GF-D8 (cell line): ENCODE results near the gene CEP78.
"Not testable (repeated sequence)": the region's sequence is repeated elsewhere in the genome, so short reads cannot be mapped to it uniquely, and the experiment has no call there.

Source experiments
- DNase-seq: peaks from one replicate; lab custom pipeline; 2025; lab: John Stamatoyannopoulos, UW

CEP78 gene

DNA sequence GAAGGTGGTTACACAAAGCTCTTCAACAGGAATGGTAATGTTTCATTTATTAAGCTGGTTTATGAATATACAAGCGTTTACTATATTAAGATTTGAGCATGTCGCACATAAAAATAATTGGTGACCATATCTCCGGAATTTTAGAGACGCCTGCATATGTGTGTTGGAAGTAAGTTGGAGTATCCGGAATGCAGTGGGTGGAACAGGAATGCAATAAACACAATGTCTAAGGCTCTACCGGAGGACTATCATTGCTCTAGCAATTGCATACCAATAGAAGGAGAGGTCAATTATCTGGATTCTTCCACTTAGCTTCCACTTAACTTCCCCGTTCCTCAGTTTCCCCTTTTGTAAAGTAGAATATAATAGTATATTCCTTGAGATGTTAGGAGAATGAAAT, 1.1 kb upstream of the CEP78 start:
- DNase-seq: no peak

DNA sequence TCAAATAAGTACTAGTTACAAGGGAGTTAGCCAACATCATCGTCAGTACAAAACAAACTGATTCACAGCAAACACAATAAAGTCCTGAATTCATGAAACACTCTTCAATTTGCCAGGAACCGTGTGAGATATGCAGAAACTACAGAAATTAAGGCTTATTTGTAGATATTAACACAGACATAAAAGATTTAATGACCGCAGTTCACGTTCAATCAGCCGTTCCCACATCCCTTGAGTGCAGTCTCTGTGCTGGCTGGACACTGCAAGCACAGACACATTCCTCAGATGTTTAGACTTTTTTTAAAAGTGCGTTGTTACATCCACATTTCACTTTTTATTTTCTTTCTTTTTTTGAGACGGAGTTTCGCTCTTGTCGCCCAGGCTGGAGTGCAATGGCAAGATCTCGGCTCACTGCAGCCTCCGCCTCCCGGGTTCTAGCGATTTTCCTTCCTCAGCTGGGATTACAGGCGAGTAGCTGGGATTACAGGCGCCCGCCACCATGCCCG, 566 bp upstream of the CEP78 start:
- DNase-seq: no peak

DNA sequence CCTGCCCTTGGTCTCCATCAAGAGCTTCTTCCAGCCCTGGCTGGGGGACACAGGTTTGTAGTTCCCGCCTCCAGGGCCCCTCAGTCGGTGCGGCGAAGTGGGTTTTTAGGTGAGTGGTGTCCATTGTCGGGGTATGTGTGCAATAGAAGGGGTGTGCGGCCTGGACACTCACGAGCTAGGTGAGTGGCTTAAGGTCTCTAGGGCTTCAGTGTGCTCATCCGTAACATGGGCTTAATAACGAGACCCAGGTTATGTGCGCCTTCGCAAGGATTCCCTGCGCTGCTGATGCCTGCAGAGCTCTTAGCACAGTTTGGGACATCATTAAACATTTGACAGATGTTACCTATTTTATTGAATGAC, 656 bp downstream of the CEP78 start:
- no peak for DNase-seq

DNA sequence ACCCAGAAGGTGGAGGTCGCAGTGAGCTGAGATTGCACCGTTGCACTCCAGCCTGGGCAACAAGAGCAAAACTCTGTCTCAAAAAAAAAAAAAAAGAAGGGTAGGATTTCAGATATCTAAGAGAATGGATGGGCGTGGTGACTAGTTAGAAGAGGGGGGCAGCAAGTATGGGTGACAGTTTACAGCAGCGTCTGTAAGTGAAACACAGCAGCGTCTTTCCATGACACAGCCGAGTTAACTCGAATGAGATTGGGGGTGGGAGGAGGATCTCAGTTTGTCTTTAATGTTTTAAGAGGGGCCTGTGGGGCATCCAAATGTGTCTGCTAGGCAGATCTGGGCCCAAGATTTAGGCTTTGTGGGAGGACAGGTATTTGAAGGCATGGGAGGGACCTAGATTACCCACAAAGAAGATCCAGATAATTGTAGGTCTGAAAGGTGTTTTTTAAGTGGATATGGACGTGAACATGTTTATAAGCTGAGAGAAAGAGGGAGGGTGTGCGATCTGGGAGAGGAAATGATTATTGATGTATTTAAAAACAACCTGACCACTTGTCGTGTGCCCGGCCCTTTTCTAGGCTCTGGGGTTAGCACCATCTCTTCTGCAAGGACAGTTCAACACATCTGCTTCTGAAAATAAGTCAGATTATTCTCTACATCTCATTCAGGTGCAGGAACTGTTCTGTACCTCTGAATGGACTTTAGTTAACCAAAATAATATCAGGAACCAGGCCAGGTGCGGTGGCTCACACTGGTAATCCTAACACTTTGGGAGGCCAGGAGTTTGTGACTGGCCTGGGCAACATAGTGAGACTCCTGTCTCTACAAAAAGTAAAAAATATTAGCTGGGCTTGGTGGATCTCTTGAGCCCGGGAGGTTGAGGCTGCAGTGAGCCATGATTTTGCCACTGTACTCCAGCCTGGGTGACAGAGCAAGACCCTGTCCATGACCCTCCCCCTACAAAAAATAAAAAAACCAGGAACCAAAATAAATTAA, 2.5 kb downstream of the CEP78 start:
- no peak for DNase-seq

DNA sequence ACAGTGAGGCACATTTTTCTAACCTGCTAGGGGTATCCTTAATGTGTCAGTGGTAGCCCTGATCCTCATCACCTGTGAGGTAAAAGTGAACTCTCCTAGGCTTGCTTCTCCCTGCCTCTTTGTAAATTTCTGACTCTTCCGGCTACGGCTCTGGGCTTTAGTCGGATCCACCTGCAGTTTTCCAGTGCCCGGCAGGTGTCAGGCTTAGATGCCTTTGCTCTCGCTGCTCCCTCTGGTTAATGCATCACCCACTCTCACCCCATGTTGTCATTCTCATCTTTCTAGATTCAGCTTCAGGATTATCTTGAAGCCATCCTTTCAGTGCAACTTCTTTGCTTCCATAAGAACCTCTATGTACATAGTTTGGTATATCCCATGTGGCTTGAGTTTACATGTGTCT, 3.6 kb downstream of the CEP78 start:
- no peak for DNase-seq

DNA sequence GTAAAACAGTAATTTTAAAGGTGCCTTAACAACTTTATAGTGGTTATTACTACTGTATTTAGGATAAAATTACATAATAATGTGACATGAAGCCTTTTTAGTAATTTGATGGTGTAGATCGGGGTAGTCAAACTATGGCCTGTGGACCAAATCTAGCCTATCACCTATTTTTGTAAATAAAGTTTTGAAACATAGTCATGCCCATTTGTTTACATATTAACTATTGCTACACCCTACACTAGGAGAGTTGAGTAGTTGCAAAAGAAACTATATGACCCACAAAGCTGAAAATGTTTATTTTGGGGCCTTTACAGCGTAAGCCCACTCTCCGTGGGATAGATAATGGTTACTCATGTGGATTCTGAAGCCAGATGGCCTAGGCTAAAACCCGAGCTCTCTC, 6.2 kb downstream of the CEP78 start:
- DNase-seq: no peak

DNA sequence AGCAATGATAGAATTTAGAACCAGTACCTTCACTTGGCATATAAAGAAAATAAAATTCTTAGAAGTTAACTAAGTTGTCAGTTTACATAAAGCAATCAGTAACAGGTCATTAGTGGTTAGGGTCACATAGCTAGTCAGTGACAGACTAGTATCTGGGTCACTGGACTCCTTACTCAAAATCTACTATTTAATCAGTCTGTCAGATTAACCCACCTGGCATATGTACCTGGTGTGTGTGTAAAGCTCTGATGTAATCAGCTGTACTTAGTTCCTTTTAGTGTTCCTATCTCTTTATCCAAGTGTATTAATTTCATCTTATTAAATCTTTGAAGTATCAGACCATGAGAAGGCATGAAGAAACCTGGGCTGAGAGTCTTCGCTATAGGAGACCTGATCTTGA, 7.3 kb downstream of the CEP78 start:
- no peak for DNase-seq

DNA sequence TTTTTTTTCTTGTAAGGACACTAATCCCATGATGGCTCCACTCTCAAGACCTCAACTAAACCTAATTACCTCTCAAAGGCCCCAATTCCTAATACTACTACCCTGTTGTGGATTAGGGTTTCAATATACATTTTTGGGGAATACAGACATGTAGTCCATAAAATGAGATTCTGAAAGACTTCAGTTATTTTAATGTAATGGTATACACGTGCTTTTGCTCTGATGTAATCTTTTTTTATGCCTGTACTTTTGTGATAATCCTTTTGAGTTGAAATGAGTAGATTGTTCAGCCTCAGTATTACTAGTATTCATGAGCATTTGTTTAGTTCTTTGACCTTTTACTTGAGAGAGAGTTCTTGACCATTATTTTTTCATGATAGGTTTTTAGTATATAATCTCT, 9.5 kb downstream of the CEP78 start:
- no peak for DNase-seq

DNA sequence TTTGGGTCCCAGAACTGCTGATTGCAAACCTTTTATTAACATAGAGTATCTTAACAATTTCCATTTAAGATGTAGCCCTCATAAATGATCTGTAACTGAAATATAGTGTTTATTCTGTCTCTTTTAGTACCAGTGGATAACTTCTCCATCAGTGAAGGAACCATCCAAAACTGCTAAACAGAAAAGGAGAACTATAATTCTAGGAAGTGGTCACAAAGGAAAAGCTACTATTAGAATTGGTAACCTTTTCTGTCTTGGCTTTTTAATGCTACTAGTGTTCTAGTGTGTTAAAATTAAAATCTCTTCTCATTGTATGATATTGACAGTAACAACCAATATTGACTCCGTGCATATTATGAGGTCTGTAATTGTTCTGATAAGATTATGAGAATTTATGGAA, 12.8 kb downstream of the CEP78 start:
- DNase-seq: no peak

DNA sequence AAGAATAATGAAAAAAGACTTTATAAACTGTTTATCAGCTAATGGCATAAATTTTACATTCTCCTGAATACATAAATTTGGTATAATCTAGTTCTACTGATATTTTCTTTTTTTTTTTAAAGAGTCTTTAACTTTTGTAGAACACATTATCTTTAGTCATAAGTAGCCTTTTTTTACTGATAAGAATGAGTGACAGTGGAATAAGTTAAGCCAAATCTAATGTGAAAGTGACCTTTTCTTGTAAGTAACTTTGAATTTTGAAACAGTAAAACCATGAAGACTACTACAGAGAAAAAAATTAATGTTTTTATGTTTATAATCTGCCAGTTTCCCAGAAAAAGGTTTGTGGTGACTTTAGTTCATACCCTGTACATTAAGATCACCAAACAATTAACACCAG, 13.7 kb downstream of the CEP78 start:
- DNase-seq: no peak

DNA sequence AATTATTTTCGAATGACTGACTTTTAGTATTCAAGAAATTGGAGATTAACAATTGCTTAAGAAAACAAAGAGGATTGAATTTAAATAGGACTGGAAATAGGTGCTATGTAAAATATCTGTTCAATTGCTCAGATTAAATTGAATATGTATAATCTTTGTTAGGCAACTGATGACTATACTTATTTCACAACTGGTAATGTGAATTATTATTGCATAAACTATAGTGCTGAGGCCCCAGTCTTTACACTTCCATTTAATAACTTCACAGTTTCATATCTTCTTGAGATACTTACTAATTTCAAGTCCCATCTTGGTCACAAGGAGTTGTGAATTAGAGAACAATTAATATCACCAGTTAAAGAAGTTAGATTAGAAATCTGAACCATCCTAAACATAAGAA, 16.7 kb downstream of the CEP78 start:
- DNase-seq: no peak

DNA sequence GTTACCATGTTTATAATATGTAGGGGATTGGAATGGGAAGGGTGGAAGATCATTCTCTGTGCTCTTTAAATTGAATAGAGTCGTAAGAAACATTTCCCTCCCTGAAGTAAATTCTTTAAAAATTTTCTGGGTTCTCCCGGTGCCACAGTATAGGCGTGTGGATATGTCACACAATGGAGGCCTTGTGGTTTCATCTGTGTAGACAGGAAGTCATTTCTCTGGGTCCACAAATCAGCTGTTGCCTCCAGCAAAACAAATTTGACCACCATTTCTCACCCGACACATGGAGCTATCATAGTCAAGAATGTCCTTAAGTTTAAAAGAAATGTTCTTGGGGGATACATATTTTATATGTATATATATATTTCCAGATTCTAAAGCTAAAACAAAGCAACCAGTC, 17.4 kb downstream of the CEP78 start:
- no peak for DNase-seq

DNA sequence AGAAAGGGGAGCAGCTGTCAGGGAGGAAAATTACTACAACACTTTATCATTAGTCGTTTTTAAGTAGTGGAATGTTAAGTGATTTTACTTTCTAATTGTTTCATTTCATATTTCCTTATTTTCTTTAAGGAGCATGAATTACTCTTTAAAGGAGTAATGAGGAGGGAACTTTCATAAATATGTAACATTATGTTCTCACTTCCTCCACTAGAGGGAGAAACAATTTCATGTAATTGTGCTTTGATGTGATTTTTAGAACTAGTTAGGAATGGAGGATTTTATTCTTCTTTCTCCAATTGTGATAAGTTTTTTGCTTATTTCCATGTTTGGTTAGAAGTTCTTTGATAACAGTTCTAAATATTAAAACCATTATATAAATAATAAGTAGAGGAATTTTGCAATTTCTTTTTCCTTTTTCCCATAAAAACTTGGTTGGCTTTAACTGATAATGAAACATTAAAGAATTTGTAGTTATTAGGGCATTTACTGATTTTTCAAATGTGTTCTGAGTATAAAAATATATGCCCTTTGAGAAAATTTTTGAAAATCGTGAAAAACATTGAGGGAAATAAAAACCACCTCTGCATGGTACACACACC, 25.6 kb downstream of the CEP78 start:
- no peak for DNase-seq

DNA sequence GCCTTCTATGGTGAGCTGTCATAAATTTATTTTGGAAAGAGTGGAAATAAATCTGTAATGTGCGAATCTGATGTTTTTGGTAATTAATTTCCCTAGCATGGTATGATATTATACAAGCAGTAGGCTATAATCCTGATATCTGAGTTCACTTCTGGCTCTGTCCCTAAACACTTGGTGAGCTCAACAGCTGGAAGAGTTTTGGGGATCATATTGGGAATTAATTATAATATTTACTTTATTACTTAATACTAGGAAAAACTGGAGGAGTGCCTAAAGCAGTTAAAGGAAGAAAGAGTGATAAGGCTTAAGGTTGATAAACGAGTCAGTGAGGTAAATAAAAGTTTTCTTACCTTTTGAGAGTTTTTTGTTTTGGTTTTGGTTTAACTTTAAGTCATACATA, 26.8 kb downstream of the CEP78 start:
- DNase-seq: no peak

DNA sequence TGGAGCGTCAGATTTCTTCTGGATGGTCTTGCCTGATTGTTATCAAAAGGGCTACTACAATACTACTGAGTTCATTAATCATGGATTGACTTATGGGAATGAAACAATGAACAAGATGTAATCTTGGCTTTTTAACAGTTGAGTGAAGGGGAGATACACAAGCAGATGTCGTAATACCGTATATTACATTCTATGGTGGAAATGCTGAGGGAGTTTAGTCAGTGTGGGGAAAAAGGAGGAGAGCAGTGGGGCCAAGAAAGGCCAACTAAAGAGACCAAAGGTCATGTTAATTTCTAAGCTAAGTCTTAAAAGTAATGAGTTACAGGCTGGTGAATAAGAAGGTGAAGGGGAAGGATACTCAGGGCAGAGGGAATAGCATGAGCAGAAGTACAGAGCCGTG, 32.0 kb downstream of the CEP78 start:
- no peak for DNase-seq

DNA sequence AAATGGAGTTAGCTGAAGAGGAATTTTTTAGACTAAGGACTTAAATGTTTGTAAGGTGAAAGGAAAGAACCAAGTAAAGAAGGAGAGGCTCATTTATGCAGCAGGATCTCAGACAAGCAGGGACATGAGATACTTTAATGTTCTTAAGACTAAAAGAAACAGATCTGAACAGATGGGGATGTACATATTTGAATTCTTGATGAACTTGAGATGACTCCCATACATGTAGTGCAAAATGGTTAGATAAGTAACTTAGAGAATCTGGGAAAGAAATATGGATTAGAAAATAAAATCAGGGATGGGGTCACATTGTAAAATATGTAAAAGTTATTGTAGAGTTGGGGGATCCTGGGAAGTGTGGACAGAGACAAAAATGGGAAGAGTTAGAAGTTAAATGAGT, 33.9 kb downstream of the CEP78 start:
- no peak for DNase-seq

DNA sequence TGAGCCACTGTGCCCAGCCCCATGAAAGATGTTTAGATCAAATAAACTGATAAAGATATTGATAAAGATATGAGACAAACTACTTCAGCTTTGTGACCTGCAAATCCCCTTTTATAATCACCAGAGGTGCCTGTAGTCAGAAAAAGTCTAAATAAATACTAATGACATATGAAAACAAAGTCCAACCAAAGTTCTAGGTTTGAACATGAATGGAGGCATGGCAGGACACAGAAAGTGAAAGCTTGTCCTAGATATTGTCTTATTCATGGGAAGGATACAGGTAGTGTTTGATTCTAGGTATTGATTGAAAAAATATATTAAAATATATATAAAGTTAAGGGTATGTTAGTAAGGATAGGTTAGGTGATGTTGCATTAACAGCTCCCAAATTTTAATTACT, 36.4 kb downstream of the CEP78 start:
- no peak for DNase-seq

DNA sequence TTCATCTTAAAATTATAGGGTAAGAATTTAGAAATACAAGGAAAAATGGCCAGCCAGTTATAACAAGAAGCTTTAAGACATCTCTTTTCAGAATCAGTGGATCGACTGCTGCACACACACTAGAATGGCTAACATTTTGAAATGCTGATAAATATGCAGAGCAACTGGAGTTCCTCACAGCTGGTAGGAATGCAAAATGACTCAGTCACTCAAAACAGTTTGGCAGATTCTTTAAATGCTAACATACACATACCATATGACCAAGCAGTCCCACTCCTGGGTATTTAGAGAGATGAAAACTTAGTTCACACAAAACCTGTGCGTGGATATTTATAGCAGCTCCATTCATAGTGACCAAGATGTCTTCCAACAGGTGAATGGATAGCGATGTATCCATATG, 37.9 kb downstream of the CEP78 start:
- DNase-seq: no peak

DNA sequence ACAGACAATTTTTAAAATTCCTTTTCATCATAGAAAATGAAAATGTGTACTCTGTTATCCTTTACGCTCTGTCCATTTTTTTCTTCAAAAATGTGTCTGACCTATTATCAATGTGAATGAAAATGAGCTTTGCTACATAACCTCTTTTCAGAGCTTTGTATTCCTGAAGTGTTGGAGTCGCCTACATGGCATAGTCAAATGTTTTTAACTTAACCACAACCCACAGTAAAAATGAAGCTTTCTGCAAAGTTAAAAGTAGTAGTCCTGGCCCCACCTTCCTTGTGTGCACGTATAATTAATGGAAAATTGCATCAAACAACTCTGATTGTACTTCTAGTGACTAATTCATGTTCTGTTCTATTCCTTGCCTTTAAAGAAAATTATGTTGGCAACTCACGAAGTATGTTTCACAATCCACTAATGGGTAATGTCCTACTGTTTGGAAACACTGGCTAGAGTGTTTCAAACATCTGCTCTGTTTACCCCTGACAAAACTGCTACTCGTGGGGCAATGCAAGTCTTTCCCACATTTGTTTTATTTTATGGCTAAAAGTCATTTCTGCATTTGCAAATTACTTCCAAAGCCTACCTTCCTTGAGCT, 42.4 kb downstream of the CEP78 start:
- DNase-seq: peak; percentile 12

DNA sequence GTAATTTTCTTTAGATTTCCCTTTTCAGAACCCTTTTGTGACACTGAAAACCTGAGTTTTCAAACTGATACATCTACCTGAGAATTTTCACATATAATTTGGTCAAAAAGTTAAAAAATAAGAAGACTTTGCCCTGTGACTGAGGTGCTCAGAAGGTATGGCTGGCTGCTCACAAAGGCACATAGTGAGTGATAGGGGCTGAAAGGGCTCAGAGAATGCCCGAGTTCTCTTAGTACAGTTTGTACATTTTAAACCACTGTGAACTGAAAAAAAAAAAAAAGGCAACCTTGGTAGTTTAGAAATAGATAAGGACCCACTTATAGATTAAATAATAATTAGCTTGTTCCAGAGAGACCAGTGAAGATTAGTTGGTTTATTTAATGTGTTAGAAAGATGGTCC, 42.9 kb downstream of the CEP78 start:
- DNase-seq: no peak

DNA sequence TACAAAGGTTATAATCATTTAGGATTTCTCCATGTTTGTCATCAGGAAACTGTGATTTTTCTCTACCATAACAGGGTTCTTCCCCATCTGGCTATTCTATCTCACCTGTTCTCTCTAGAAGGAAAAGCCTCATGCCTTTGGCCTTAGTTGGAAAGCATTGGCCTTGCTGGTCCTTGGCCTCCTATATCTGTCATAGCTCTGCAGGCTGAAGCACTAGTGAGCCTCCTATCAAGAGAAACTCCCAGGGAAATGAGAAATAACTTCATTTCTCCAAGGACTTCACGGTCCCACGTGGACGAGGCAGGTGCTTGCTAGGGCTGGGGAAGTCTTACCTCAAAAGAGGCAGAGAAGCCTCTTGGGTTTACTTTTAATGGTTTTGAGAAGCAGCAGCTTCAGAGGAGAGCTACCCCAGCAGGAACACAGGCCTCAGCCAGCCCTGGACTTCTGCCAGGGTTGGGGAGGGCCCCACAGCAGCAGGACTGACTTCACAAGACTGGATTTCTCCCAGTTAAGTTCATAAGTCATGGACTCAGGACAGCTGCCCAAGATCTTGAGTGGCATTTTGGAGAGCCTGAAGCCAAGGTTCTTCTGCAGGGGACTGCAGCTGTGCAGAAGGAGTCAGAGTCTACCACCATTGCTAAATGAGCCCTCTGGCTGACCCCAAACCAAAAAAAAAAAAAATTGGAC, 45.2 kb downstream of the CEP78 start:
- DNase-seq: no peak

DNA sequence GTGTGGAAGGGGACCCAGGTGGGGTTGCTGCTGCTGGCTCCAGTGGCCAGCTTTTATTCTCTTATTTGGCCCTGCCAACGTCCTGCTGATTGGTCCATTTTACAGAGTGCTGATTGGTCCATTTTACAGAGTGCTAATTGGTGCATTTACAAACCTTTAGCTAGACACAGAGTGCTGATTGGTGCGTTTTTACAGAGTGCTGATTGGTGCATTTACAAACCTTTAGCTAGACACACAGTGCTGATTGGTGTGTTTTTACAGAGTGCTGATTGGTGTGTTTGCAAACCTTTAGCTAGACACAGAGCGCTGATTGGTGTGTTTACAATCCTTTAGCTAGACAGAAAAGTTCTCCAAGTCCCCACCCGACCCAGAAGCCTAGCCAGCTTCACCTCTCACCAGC, 48.3 kb downstream of the CEP78 start:
- not testable (repeated sequence) for DNase-seq

DNA sequence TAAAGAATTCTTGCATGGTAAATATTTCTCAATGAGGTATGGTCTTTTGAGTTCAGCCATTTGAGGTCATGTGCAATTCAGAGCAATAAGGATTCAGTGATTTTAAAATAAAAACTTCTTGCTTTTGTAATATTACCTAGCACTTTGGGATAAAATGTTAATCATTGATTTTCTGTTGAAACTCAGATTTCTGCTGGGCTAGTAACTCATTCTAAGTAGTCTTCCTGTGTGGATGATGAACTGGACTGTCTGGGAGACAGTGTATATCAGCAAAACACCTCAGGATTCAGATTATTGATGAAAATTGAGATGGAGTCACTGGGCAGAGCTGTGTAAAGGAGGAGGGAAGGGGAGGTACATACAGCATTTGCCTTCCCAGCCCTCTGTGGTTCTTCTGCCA, 50.2 kb downstream of the CEP78 start:
- no peak for DNase-seq
